ENCODE results near the gene EFCAB3.
"Not testable (repeated sequence)": the region's sequence is repeated elsewhere in the genome, so short reads cannot be mapped to it uniquely, and the experiment has no call there.

EFCAB3 gene
- 0 reads per million in 2 donors for total RNA-seq

DNA sequence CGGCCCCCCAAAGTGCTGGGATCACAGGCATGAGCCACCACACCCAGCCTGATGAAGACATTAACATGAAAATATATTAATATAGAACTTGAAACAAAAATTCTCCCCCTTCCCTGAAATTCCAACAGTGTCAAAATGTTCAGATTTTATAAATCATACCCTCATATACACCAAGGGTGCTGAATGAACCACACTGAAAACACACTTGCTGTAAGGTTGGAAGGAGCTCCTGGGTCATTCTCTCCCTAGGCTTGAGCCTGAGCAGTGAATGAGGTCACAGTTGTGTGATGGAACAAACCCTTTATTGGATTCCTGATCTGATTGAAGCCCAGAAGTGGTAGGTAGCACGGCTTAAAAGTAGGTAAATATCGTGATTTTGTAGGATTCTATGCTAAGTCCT lies at the start of gene EFCAB3:
Gene EFCAB3, plus strand, starts transcription at position 301 of the 400 bp plus-strand sequence. CDS start 2,427 bp downstream, outside the sequence.
- no peak for DNase-seq

DNA sequence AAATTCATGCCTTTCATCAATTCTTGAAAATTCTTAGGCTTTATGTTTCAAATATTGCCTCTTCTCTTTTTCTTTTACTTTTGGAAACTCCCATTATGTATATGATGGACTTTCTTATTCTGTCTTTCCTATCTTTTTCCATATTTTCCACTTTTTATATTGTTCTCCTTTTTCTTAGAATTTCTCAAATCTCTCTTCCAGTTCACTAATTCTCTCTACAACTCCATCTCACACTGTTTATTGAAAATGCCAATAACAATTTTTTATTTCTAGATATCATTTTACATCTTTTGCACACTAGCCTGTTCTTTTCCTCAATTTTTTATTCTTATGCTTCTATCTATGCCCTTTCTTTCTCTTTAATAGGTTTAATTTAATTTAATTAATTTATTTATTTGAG lies 43.8 kb upstream of the EFCAB3 start:
- no peak for DNase-seq

DNA sequence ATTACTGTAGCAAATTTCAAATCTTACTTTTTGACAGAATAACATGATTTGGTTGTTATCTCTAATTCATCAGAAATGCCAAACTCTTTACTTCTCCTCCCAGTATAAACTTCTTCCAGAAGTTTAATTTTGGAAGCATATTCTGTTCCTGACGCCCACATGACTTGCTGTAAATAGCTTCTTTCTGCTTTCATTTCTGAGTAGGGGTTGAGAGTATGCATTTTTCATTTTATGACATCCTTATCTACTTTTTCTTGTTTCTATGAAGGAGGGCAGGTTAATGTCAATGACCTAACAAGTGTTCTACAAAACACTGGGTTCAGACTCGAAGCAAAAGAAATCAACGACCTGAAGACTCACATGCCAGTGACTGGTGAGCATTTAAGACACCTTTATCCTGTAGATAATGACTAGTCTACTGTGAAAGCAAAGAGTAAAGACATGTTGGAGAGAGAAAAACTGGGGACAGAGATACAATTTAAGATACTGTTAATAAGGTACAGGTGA lies 36.5 kb upstream of the EFCAB3 start:
- no peak for DNase-seq

DNA sequence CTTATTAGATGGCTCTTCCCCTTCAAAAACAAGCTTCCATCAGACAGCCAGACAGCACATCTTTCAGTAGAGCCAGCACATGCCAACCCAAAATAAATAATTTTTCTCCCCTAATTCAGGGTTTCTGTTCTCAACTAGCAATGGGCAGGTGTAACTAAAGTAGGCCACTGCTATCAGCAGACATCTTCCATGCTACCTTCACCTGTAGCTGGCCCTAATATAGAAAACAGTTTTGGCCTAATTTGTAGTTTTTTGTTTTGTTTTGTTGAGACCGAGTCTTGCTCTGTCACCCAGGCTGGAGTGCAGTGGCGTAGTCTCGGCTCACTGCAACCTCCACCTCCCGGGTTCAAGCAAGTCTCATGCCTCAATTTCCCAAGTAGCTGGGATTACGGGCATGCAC lies 29.2 kb upstream of the EFCAB3 start:
- DNase-seq, result no peak

DNA sequence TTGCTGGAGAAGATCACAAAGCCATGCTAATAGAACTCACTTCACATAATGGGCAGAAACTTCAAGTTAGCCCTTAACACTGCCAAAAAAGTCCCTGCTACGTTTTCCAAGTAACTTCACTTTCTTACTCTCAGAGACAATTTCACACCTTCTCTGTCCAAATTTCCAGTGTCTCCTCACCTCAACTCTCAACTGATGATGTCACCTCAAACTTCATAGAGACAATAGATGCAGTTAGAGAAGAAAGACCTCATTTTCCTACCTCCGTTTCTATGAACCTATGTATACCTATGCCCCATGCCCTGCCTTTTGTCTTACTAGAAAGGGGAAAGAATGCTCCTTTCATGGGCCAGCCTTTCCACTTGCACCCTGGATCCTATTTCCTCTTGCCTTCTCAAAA lies 14.2 kb upstream of the EFCAB3 start:
- no peak for DNase-seq

DNA sequence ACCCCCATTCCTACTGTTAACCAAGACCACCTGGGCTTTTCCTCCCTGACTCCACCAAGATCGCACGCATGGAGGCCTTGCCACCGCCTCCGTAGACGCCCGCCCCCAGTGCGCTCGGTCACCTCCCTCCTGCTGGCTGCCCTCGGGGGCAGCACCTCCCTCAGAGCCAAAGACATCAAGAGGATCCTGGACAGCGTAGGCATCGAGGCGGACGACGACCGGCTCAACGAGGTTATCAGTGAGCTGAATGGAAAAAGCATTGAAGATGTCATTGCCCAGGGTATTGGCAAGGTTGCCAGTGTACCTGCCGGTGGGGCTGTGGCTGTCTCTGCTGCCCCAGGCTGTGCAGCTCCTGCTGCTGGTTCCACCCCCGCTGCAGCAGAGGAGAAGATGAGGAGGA lies 1.2 kb downstream of the EFCAB3 start:
- DNase-seq, result no peak

DNA sequence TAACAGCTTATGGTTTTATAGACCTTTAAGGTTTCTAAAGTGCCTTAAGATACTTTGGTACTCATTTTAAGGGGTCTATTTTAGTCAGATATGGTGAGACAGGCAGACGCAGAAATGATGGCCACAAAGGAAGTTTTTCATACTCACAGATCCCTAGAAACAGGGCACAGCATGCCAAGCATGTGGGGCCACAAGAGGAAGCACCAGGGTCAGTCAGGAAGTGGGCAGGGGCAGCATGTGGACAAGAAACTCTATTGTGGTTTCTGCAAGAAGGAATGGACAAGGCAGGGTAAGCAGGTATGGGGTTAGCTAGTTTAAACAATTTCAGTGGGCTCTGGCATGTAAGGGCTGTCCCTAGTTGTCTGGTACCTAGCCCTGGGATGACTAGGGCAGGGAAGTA lies 8.5 kb downstream of the EFCAB3 start:
- DNase-seq, result no peak

DNA sequence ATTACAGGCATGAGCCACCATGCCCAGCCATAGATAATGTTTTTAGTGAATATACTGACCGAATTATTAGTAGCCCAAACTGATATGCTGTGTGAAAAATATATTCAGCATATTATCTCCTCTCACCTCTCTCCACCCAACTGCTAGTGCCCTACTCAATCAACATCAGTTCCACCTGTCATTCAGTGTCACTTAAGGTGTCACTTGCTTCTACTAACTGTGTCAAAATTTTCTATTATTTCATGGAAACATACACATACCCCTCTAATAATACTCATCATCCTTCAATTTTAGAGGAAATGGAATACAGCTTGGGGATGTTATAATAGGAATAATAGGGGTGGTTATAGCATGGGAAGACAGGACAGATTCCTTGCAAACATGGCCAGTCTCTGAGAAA lies 12.6 kb downstream of the EFCAB3 start:
- no peak for DNase-seq

DNA sequence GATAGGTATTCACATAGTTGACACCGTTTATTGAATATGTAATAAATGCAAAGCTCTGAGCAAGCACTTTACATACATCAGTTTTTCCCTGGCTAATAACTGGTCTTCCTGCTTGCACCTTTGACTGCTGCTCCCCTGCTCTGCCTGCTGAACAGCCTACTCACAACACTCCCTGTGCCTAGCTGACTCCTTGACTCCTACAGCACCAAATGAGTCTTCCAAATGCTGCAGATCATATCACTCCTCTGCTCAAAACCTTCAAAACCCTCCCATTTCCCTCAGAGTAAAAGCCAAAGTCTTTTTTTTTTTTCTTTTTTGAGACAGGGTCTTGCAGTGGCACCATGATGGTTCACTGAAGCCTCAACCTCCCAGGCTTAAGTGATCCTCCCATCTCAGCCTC lies 18.5 kb downstream of the EFCAB3 start:
- DNase-seq, result no peak

DNA sequence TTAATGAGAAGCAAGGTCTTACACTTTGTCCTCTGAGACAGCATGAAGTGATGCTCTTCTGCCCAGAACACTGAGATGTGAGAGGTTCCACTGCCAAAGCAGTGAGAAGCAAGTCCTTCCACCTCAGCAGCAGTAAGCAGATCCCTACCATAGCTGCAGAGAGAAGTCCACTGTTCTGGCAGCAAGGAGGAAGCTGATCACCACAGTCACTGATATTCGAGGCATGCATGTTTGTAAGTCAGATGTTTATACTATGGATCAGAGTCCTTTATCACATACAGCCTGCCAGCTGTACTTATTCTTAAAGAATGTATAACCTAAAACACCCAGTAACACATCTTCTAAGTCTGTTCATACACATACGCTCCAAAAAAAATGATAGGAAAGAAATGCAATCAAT lies 25.1 kb downstream of the EFCAB3 start:
- no peak for DNase-seq

DNA sequence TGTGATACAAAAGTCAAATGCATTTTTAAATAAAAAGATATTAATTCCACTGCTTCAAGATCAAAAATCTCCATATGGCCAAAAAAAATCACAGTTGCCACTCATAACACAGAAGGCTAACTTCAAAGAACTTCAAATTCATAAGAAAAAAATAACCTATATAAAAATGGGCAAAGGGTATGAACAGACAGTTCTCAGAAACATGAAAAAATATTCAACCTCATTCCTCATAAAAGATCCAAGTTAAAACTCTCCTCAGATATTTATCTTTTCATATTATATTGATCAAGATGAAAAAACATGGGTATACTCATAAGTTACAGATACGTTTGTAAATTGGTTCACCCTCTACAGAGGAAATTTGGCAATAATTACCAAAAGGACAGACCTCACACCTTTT lies 32.7 kb downstream of the EFCAB3 start:
- not testable (repeated sequence) for DNase-seq

DNA sequence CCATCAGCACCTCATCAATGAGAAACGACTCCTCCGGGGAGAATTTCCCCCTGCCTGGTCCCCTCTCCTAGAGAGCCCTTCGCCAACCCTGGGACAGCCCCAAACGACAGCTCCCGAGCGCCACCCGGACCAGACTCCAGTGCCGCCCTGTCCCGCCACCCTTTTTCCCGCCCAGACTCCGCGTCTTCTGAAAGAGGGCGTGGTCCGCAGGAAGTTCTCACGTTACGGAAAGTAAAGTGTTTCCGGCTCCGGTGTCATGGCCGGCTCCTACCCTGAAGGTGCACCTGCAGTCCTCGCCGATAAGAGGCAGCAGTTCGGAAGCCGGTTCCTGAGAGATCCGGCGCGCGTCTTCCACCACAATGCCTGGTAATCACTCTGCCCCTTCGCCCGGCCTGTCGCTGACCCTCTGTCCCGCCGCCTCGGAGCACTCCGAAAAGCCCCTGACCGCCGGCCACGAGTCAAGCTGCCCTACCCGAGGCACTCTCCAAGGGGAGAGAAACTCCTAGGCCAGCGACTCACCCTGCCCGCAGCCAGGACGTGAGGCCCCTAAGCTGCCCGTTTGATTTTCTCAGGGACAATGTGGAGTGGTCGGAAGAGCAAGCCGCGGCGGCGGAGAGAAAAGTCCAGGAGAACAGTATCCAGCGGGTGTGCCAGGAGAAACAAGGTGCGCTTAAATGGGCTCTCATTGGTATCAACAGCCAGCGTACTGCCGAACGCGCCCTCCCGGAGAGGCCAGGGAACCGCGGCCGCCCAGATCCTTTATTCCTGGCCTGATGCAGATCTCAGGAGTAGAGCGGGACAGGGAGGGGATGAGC lies 43.5 kb downstream of the EFCAB3 start, which contains the start of gene METTL2A:
Gene METTL2A, plus strand, starts transcription at position 251 of the 815 bp plus-strand sequence. Its CDS starts 6 bp downstream, at position 257.
- DNase-seq, result peak; percentile 63 to 94 (median 80)

DNA sequence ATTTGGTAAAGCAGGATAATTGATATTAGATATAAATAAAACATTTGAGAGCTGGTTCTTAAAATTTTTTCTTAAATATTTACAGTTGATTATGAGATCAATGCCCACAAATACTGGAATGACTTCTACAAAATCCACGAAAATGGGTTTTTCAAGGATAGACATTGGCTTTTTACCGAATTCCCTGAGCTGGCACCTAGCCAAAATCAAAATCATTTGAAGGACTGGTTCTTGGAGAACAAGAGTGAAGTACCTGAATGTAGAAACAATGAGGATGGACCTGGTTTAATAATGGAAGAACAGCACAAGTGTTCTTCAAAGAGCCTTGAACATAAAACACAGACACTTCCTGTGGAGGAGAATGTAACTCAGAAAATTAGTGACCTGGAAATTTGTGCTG lies 45.9 kb downstream of the EFCAB3 start:
- DNase-seq, result not testable (repeated sequence)

DNA sequence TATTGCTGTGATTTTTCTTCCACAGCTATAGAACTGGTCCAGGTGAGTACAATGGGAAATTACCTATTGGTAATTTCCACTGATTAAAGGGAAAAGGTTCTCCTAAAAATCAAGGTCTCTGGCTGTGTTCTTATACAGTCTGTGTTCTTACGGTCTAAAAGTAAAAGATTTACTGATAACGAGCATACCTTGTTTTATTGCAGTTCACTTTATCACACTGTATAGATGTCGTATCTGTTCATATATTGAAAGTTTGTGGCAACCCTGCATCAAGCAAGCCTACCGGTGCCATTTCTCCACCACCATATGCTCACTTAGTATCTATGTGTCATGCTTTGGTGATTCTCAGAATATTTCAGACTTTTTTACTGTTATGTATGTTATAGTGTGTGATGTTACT lies 54.9 kb downstream of the EFCAB3 start:
- DNase-seq, result not testable (repeated sequence)

DNA sequence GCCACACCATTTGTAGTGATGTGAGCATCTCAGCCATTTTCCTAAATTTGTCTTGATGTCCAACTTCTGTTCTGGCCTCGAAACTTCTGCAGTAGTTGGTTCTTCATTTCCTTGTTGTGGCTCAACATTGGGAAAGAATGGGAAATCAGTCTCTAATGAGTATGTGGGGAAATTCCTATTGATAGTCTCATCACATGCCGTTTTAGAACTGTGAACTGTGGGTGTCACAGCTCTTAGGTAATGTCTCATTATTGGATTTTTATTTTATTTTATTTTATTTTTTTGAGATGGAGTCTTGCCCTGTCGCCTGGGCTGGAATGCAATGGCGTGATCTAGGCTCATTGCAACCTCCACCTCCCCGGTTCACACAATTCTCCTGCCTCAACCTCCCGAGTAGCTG lies 60.8 kb downstream of the EFCAB3 start:
- DNase-seq, result not testable (repeated sequence)

DNA sequence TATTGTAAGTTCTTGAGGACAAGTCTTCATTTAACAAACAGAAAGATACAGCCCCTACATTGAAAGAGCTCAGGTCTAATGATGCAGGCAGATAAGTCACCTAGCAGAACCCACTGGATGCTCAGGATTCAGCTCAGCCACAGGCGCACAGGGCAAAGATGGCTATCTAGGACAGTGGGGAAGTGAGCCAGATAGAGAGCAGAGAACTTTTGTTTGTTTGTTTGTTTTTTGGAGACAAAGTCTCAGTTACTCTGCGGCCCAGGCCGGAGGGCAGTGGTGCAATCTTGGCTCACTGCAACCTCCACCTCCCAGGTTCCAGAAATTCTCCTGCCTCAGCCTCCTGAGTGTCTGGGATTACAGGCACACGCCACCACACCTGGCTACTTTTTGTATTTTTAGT lies 63.7 kb downstream of the EFCAB3 start:
- no peak for DNase-seq

DNA sequence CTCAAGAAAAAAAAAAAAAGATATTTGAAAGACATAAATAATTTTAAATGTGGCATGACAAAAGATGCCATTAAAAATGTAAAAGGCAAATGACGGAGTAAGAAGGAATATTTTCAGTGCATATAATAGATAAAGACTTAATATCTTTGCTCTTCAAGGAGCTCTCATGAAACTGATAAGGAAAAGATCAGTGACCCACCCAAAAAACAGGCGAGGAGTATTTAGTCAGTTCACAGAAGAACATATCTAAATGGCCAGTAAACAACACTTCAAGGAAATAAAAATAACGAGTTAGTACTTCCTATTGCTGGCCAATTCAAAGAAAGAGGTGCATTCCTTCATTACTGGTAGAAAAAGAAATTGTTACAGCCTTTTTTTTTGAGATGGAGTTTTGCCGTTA lies 65.4 kb downstream of the EFCAB3 start:
- DNase-seq, result not testable (repeated sequence)

DNA sequence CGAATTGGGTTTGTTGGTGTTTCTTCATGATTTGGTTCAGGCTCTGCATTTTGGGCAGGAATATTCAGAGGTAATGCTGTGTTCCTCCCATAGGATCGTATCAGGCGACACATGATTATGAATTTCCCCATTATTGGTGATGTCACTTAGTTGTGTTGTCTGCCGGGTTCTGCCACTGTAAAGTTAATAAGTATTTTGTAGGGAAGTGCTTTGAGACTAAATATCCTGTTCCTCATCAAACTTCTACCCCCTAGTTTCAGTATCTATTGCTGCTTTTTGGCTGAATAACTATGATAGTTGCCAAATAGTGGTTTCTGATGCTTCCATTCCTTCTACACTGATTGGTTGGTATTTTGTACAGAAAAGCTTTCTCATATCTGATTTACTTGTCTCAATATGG lies 71.8 kb downstream of the EFCAB3 start:
- DNase-seq, result not testable (repeated sequence)

DNA sequence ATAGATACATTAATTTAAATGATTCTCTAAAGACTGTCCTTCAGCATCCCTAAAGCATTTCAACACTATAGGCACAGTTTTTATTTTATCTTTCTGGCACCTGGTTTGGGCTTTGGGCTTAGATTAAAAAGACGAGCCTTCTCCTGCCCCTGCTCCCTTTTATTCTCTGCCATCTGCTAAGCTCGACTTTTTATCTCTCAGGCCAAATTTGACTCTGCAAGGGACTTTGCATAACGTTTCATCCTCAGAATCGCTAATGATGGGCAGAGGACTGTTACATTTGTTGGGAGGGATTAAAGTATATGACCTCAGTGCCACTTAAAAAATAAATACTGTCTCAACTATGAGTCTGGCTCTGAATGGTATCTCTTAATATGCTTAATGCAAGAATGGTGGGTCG lies 72.7 kb downstream of the EFCAB3 start:
- DNase-seq, result not testable (repeated sequence)

DNA sequence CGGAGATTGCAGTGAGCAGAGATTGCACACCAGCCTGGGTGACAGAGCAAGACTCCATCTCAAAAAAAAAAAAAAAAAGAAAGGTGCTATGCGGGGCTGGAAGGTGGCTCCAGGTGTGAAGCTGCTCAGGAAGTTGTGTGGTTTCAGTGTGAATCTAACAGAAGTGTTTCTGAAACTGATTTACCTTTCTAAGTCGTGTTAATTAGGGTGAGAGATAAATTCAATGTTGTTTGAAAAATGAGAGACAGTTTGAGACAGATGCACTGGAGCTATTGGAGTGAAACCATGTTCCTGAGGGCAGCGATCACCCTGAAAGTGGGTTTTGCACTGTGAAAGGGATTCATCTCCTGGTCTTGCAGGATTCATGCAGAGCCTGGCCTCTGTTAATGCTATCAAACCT lies 73.3 kb downstream of the EFCAB3 start:
- peak in 2 of 5 experiments; percentile 58 to 68 for DNase-seq

DNA sequence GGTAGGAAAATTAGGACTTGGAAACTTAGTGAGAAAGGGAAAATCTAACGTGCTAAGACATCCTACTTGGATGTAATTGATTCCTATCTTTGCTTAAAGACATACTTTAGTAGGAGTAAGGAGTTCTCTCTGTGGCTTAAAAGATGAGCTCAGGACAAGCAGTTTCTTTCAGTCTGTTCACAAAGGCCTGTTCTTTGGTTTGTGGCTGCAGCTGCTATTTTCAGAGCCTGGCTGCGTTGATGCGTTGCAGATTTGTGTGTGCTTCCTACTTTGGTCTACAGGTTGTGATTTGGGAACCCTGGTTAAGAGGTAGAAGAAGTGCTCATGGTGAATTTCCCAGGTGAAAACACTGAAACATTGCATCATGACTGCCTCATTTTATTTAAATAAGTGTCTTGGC lies 73.8 kb downstream of the EFCAB3 start:
- DNase-seq, result peak in 1 of 5 experiments; percentile 17

DNA sequence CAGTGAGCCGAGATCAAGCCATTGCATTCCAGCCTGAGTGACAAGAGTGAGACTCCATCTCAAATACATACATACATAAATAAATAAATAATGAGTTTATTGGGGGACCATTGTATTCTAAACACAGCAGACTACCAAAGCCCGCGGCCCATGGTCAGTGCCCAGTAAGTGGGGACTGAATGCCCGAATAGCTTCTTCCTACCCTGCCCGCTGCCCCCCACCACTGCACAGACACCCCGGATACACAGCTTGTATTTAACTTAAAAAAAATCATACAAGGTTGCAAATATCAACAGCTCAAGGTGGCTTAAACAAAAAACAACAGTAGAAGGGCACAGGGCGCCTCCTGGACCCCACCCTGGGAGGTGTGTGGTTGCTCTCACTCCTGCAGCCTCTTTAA lies 75.7 kb downstream of the EFCAB3 start:
- no peak for DNase-seq

DNA sequence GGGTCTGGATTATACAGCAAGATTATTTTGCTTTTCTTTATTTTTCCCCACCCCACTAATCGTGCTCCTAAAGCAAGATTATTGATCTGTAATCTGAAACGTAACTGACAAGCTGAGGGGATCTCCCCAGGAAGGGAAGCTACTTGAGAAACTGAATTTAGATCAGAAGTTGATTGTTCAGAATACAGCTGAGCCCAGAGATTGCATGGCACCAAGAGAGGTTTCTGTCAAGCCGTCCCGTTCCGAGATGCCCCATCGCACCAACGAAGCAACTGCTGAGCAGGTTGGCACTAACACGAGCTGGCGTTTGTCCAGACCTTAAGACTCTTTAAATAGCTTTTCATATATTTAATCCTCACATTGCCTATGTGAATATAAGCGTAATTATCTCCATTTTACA lies 78.1 kb downstream of the EFCAB3 start:
- DNase-seq, result peak in 1 of 5 experiments; percentile 51

DNA sequence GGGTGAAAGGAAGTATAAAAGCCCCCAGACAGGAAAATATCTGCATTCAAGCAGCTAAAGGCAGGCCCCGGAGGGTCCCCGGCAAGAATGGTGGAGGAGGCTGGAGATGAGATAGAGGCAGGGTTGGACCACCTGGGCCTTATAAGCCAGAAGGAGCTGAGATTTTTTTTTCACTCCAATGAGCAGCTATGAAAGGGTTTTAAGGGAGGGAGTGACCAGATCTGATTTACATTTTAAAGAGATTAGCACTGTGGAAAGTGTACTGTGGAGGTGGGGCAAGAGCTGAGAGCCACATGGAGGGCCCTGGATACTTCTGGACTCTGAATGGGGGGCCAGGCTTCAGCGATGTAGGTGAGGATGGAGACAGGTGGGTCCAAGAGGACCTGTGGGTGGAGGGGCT lies 84.1 kb downstream of the EFCAB3 start:
- not testable (repeated sequence) for DNase-seq

Data from T-helper 2 cell (primary cell).